KBM-7 (cell line): ENCODE measurements around the gene CPS1.

ENCODE experiments used
- DNase-seq: peaks from one replicate; pipeline ENCODE4 v3.0.0-alpha.2; 2015
- in situ Hi-C: fragments of 300-500 bp; cut with MboI; formaldehyde crosslinking; loops from 2 replicates; pipeline ENCODE4 v1.14.3; 2020; ENCODE audit warnings: low sequenced_read_pairs, low pct_unique_long_range_greater_than_20kb, mixed read lengths

Gene CPS1

DNA sequence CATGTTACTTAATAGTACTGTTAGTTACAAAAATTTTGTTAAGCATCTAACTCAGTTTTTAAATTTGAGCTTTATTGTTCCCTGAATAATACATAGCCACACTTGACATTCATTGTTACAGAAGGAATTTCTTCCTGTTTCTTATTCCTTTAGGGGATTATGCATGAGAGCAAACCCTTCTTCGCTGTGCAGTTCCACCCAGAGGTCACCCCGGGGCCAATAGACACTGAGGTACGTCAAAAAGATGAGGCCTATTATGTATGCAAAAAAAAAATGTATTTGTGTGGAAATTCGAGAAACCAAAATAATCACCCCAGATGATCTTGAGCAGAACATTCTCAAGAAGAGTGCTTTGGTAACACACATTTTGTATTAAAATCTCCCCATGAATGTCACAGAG, 36.3 kb downstream of the CPS1 start:
- in situ Hi-C loops, result no loop called here

DNA sequence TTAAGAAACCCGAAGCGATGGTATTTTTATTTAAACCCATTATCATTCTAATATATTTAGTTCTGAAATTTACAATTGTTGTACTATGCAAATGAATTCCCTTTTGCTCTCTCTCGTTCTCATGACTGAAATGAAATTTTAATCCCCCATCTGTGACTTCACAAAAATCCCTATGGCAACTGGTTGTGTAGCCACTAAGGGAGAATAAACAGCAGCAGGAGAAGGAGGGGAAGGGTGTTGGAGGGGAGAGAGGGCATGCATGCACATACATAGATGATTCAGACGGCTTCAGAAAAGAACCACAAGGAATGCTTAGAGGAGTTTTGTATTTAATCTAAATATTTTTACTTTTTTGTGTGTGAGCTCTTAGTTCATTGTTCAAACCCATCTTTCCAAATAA, 36.8 kb downstream of the CPS1 start:
- in situ Hi-C loops, result no loop called here

More for the DNA sequence above, 36.3 kb downstream of the CPS1 start:
- no peak for DNase-seq

DNA sequence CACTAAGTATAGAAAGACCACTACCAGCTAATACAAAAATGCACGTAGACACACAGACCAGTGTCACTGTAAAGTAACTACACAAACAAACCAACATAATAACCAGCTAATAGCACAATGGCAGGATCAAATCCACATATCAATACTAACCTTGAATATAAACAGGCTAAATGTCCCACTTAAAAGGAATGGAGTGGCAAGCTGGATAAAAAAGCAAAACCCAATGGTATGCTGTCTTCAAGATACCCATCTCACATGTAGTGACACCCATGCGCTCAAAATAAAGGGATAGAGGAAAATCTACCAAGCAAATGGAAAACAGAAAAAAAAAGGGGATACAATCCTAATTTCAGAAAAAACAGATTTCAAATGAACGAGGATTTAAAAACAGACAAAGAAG, 41.8 kb downstream of the CPS1 start:
- no peak for DNase-seq
- in situ Hi-C loops, result no loop called here

More for the DNA sequence above, 36.8 kb downstream of the CPS1 start:
- DNase-seq, result no peak

GRCh38 chr2:210599476-210599875, 43.1 kb downstream of the CPS1 start:
- in situ Hi-C loops, result no loop called here
- DNase-seq, result no peak

- in situ Hi-C loops, result no loop called here
- no peak for DNase-seq
These were observed 48.3 kb downstream of the CPS1 start for GRCh38 chr2:210604666-210605065.

DNA sequence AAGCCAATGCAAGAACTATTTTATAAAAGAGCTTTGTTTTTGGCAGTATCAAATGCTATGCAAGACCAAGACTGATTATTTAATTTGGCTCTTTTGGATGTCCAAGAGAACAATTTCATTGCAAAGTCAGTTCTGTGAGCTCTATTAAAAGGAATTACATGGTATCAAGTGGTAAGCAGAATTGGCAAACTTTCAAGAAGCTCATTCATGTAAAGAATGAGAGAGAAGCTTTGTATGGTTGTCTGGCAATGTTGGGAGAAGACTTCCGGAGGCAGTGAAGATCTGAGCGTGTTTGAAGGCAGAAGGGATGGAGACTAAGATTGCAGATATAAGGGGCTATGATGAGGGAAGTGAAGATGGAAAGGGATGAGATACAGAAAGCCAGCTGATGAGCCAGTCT, 49.6 kb downstream of the CPS1 start:
- in situ Hi-C loops, result no loop called here
- DNase-seq, result no peak

- DNase-seq, result no peak
- in situ Hi-C loops, result no loop called here
These were observed 55.1 kb downstream of the CPS1 start for GRCh38 chr2:210611466-210611865.

GRCh38 chr2:210616074-210616473, 59.7 kb downstream of the CPS1 start:
- DNase-seq, result no peak
- in situ Hi-C loops, result no loop called here

- DNase-seq, result no peak
- in situ Hi-C loops, result no loop called here
These were observed 60.9 kb downstream of the CPS1 start for GRCh38 chr2:210617318-210617717.

DNA sequence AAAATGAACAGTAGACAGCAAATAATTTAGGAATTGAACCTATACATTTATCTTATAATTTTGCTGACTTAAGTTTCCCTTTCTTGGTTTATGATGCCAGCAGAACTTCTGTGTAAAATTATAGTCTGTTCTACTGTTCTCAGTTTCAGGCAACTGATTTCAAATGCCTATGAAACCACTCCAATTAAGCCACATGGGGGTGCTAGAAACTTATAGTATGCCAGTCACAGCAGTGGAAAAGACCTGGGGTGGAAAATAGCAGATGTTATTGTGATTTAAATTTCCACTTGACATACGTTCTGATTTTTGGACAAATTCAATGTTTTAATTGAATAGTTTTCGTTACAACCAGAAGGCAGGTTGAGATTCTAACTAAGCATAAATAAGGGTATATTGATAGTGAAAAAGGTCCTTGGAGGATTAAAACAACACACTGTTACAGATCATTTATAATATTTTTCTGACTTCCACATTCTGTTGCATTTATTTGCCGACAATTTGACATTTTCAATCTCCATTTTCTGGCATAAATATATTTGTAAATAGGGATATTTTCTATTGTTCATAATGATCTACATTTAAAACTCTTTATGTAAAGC, 61.4 kb downstream of the CPS1 start:
- DNase-seq, result peak; percentile 27
- in situ Hi-C loops, result no loop called here

- in situ Hi-C loops, result no loop called here
- no peak for DNase-seq
These were observed 64.1 kb downstream of the CPS1 start for GRCh38 chr2:210620456-210620855.

DNA sequence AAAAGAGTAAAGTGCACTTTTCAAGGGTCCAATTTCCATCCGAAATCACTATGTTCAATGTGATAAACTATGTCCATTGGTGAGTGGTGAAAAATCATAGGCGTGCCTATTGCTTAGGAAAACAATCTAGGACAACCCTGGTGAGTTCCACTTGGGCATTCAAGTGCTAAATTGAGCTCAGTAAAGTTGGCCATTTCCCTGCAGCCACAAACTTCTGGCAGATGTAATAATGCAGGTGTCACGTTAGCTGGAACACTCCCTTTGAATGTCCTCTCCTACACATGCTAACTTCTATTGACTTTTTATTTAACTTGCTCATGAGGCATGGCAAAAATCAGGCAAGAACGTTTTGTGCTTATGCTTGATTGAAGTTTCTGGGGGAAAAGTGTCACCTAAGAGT, 67.1 kb downstream of the CPS1 start:
- no peak for DNase-seq
- in situ Hi-C loops, result no loop called here

GRCh38 chr2:210626849-210627248, 70.5 kb downstream of the CPS1 start:
- in situ Hi-C loops, result no loop called here
- DNase-seq, result no peak

DNA sequence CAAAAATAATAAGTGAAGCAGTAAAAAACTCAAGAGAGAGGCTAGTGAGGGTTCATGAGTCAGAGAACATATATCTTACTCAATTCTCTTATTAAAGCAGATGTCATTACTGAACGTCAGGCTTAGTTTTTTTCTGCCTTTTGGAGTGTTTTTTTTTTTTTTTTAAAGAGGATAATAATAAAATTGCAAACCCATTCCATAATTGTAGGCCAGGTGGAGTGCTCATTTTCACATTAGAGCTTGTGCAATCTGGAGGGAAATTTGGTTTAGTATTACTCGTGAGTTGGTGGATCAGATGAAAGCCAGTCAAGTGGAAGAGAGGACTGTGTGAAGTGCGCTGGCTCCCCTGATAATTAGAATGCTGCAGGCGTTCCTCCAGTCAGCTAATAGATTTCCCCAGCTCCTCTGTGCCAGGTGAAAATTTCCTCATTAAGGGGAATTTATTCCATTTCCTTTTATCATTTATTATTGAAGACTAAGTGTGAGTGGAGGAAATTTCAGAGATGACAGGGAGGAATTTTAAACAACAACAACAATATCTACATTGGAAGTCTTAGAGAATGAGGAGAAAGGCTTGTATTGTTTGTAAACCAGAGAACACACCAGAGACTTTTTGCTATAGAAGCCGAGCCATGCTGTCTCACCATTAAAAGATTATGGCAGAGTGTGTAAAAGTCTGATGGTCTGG, 74.6 kb downstream of the CPS1 start:
- no peak for DNase-seq
- in situ Hi-C loops, result no loop called here

DNA sequence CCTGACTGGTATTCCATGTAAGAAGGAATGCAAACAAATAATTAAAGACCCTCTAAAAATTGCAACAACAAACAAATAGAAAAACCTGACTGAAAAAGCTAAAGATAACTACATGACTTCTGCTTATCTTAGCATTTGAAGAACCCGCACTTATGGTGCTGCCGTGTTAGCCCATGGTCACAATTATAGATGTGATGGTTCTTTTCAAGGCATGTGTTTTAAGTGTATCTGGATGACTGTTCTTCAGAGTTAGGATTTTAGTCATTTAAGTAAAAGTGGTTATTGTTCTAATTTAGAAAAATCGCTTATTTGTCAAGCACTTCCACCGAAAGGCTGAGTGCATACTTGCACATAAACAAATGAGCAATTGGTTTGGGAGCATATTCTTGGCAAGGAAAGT, 77.3 kb downstream of the CPS1 start:
- in situ Hi-C loops, result no loop called here
- DNase-seq, result no peak

DNA sequence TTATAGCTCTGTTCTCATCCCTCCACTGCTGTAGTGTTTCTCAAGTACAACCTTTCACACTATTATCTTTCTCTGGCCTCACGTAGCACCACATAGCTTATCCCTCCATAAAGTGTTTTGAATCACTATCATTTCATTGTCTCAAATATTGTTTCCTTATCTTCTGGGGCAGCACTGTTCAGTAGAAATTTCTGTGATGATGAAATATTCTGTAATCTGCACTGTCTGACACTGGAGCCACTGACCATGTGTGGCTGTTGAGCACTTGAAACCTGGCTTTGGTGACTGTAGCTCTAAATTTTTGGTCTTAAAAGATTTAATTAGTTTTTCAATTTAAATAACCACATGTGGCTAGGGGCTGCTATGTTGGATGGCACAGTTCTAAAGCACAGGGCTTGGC, 78.9 kb downstream of the CPS1 start:
- in situ Hi-C loops, result no loop called here

GRCh38 chr2:210642333-210642732, 85.9 kb downstream of the CPS1 start:
- DNase-seq, result no peak
- in situ Hi-C loops, result no loop called here

More for the DNA sequence above, 78.9 kb downstream of the CPS1 start:
- no peak for DNase-seq

- DNase-seq, result no peak
- in situ Hi-C loops, result no loop called here
These were observed 90.8 kb downstream of the CPS1 start for GRCh38 chr2:210647151-210647550.

- in situ Hi-C loops, result no loop called here
- DNase-seq, result no peak
These were observed 97.7 kb downstream of the CPS1 start for GRCh38 chr2:210654091-210654490.

- DNase-seq, result no peak
- in situ Hi-C loops, result no loop called here
These were observed 99.0 kb downstream of the CPS1 start for GRCh38 chr2:210655229-210655975.
